GM18861 (cell line): ENCODE data around the gene NR1D1.

Source experiments
- ATAC-seq: cut with Tn5 transposase; IDR thresholded peaks from one replicate; pipeline ENCODE4 v1.9.1; 2021; ENCODE audit not compliant: unreplicated experiment

Gene NR1D1

DNA sequence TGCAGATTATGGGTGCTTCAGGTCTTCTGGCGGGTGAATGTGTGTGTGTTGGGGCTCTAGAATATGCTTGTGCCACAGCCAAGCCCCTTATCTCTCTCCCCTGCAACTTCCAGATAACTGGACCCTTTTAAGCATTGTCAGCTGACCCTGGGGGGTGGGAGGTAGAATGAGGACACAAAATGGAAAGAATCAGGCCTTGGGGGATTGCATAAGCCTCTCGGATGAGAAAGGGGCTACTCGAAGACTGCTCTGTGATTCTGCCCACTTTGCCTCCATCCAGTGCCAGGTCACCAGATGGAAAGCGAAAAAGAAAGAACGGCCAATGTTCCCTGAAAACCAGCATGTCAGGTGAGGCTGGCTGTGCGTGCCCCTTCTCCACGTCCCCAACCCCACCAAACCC lies 23.8 kb downstream of the NR1D1 start:
- ATAC-seq: no peak

DNA sequence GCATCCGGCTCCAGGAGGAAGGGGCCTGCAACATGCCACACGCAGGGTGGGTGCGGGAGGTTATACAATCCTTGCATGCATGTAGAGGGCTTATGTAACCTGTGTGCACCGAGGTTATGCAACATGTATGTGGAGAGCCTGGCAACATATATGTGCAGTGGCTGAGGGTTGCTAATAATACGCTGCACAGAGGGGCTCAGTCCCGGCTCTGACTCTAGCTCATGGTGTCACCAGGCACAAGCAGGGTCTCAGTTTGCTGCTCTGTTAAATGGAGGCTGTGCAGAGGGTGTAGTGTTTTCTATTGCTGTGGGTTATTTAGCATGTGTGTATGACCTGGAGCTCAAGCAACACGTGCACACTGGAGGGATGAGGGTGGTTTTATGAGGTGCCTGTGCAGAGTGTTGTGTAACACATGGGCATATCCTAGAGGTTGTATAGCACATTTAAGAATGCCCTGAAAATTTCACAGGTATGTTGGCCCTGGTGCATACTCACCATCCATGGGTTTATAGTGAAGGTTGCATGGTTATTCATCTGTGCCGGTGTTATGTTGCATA lies 24.4 kb downstream of the NR1D1 start:
- no peak for ATAC-seq

DNA sequence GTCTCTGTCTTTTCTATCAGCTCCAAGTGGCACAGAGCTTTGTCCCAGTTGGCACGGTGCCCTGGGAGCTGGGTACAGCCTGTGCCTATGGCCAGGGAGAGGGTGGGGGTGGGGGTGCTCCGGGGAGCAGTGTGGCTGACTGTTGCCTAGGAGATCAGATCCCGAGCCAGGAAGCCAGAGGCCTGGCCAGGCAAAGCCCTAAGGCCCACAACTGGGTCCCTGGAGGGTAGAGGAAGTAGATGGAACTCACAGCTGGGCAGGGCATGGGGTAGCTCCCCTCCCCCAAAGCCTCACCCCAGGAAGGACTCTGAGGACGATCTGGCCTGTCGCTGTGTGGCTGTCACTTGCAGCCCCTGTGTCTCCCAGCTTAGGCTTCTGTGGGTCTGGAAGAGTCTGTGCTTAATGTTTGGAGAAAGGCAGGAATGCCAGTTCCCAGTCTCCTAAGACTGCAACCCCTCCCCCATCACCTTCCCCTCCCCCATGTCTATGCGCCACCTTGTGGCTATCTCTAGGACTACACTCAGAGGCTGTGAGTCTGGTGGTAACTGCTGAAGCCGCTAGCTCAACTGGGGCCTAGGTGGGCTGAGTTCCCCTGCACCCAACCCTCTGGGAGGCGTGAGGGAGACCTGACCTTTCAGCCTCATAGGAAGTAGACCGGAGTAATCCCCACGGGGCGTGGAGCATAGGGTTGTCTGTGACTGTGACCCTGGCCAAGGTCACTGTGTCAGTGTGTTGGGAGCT lies 25.0 kb downstream of the NR1D1 start:
- no peak for ATAC-seq

DNA sequence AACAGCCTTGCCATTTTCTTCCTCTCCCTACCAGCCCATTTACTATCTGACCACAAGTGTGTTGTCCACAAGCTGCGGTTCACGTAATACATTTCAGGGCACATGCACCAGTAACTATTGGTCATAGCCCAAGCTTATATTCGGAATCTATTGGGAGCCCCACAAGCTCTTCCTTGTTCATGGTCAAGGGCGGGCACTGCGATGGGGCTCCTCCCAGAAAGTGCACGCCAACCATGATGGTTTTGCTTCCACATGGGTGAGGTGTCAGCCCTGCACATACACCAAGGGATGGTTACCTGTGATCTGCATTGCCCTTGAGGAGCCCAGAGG lies 25.6 kb downstream of the NR1D1 start:
- no peak for ATAC-seq

DNA sequence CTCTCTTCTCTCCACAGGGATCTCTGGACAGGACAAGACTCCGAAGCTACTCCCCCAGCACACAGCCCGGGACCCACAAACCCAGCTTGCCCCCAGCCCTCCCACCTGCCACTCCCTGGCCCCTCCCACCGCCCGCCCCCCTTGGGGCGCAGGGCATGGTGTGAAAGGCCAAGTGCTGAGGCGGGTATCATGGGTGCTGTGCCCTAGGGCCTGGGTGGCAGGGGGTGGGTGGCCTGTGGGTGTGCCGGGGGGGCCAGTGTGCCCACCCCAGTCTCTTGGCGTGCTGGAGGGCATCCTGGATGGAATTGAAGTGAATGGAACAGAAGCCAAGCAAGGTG lies 26.2 kb downstream of the NR1D1 start:
- no peak for ATAC-seq

DNA sequence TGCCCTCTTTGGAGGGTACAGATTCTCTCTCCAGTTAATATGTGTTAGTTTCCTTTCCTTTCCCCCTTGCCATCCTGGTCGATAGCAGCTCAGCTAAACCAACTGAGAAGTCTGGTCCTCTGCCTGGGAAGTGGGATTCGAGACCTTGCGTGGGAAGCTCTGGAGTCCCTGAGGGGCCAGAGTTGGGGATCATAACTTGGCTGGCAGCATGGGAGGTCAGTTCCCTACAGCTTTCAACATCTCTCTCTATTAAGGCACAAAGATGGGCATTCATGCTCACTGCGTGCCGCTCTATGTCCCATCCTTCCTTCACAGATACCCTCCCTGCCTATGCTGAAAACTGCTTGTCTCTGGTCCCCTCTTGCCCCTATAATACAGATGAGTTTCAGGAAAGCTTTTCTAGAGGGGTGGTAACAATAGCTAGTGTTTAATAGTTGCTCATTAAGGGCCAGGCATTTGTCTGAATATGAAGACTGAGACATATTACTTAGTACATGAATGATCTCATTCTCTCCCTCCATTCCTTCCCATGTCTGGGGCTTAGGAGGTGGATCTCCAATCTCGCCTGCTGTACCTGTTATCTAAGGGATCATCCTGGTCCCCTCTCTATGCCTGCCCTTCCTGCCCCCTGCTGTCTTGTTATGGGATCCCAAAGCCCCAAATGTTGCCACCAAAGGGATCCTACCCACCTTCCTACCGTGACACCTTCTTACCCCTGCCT lies 26.8 kb downstream of the NR1D1 start:
- no peak for ATAC-seq

DNA sequence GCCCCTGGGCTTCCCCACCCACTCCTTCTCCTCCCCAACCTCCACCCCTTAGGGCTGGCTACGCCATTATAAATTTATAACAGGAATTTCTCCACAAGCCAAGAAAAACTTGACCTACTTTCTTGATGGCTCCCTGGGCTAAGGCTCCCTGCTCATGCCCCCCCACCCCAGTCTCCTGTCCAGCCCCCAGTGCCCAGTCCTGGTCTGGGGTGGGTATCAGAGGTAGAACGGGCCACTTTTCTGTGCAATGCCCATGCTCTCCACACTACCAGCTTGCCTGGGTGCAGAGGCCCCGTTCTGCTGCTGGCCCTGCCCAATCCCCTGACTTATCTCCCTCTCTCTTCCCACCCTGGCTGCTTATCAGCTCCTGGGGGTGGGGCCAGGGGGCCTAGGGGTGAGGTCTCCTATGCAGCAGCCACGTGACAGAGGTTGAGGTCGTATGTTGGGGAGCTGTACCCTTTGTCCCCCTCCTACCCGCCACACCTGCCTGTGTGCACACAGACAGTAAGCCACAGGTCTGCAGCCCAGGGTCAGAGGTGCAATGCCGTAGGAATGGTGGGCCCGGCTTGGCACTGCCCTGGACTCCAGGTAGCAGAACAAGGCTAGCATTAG lies 27.5 kb downstream of the NR1D1 start:
- ATAC-seq: no peak

DNA sequence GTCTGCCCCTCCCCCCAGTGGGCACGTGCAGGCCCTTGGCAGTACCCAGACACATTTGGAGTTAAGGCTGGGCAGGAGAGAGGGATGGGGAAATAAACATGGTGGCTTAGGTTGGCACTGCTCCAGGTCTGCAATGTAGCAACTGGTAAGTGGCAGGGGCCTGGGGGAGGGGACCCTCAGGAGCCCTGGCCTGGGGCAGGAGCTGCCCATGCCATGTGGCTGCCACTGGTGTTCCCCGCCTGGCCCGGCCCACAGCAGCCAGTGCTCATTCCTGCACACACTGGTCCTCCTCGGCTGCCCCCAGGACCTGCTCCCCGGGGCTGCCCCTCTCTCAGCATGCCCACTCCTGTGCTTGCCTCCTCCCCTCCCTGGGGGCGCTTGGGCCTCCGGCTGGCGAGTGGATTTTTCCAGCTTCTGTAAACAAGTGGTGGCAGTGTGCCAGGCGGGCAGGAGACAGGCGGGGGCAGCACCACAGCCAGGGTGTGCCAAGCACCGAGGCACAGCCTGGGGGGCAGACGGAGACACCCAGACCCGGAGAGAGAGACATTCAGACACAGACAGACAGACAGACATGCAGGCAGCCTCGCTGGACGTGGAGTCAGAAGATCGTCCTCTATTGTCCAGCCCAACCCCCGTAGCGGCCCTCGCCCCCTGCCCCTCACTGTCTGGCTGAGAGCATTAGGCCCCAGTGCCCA lies 28.2 kb downstream of the NR1D1 start:
- ATAC-seq: no peak

DNA sequence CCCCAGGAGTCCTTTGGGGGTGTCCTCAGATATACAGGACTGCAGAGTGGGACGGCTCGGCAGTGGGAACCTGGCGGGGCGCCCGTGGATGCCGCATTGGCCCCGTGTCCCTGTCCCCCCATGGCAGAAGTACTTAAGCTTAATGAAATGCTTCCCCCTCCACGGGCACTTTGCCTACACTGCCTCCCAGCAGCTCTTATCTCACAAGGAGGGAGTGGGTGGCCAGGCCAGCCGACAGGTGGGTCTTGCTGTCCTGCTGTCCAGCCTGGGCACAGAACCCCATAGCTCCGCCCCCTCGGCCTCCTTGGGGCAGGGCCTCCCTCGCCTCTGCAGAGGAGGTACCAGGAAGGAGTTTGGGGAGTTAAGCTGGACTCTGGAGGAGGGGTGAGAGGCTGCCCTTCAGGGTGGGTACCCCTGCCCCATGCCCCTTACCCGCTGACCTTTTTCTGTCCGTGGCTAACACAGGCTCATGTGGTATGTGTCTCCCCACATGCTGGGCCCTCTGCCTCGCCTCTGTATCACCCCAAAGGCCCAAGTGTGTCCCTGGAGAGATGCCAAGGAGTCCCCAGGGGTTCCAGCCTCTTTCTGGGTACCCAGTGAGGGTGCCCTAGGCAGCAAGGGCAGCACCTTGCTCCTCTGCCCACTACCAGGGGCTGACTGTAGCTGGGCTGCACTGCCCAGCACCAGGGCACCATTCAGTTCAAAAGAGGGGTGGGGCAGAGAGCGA lies 28.9 kb downstream of the NR1D1 start:
- ATAC-seq: no peak

DNA sequence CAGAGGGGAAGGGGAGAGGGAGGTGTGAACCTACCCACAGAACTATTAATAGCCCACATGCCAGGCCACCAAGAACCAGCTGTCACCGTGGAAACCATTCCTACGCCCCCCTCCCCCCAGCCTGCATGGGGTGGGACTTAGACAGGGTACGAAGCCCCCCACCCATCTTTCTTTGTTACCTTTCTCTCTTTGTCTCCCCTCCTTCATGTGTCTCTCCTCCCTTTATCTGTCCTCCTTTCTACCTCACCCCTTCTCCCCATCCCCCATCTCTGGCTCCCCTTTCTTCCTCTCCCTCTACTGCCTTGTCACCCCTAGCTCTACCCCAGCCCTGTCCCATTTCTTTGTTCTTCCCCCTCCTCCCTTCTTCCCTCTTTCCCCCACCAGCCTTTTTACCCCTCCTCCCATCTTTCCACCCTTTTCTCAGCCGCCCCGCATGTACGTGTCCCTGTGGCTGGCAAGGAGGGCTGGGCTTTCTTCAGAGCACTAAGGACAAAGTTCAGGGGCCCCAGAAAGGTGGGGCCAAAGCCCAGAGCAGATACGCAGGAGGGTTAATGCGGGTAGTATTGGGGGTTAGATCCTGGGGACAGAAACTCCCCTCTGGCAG lies 29.6 kb downstream of the NR1D1 start:
- ATAC-seq: no peak

DNA sequence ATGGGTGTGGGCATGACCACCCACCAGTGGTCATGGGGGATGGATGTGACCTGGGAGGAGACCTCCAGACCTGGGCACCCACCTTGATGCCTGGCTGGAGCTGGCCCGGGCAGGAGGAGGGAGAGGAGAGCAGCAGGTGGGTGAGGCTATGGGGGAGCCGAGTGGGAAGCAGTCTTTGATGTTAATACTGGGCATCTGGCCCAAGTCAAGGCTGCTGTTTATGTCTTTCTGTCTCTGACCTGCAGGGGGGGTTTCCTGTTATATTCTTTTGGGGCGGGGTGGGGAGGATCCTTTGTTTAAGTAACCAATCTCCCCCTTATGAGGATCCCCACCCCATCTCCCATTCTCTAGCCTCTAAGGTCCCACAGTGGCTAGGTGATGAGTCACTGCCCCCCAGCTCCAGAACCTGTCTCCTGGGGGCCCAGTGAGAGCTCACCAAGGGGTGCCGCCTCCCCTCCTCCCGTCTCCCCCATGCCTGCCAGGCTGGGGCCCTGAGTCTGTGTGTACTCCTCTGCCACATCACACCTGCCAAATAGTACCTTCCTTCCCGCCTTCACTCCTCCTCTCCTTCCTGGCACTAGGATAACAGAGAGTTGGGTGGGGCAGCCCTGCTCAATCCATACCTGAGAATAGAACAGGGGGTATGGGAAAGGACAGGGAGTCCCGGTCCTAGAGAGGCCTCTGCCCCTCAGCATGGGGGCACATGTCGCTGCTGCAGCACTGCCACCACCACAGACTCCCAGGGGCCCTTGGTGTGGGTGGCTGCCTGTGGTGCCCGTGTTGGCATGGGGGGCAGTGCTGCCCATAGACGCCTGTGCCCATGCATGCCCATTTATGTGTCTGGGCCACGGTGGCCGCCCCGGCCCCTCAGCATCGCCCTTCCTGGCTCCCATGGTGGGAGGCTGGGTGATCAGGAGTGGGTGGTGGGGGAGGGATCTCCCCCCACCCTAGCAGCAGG lies 30.4 kb downstream of the NR1D1 start:
- ATAC-seq: no peak

DNA sequence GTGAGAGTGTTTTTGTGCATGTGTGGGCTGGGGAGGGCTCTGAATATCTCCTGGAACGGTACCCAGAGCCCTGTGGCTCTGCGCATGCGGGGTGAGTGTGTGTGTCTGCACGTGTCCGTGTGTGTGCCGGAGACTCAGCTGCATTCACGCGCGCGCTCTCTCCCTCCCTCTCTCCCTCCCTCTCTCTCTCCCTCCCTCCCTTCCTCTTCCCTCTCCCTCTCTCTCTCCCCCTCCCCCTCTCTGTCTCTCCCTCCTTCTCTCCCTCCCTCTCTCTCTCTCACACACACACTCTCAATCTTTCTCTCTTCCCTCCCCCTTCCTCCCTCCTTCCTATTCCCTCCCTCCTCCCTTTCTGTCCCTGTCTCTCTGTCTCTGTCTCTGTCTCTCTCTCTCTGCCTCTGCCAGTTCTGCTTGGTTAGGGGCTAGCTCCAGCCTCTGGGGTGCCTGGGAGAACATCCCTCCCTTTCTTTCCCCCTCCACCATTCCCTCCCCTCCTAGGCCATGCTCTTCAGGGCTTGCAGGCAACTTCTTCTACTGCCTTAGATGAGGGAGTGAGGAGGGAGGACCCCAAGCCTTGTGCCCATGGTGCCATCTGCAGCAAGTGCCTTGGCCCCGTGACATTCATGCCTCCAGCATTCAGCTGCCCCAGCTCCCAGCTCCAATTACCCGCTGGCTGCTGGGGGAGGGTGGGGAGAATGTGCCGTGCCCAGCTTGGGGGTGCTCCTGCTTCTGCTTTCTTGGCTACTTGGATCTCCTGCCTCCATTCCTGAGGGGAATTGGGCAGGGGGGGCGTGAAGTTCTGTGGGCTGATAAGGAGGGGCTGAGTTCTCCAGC lies 31.3 kb downstream of the NR1D1 start:
- ATAC-seq: no peak

DNA sequence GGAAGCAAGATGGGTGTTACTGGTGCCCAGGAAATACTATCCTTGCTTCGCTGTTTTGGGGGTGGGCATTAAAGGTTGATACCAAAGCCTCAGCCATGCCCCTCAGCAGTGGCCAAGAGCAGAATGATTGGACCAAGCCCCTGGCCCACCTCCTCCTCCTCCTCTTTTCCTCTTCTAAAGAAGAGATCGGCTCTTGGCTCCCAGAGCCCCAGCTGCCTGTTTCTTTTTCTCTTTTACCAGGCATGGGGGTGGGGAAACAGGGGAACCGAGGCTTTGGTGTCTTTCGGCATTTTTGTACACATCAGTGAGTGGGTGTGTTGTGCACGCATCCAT lies 31.8 kb downstream of the NR1D1 start:
- no peak for ATAC-seq

DNA sequence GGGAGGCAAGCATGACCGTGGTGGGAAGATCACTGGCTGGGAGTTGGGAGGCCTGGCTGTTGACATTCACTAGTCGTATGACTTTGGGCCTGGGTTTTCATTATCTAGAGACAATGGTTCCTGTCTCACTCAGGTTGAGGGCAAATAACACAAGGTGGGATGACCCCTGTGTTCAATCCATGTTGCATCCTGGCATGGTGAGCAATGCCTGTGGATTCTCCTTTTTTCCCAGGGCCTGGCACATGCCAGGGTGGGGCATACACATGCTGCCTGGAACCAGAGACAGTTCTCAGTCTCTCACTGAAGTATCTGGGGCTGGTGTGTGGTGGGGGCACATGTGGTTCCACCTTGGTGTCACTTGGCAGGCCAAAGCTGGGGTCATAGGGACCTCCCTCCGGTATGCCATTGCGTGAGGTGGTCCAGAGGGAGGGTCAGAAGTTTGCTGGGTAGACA lies 32.2 kb downstream of the NR1D1 start:
- no peak for ATAC-seq

DNA sequence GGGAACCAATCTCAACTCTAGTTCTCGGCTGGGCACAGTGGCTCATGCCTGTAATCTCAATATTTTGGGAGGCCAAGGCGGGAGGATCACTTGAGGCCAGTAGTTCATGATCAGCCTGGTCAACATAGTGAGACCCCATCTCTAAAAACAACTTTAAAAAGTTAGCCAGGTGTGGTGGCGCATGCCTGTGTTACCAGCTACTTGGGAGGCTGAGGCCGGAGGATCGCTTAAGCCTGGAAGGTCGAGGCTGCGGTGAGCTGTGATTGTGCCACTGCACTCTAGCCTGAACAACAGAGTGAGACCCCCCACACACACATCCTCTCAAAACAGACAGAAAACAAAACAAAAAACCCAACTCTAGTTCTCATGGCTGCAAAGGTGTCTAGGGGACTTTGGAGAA lies 32.7 kb downstream of the NR1D1 start:
- no peak for ATAC-seq

DNA sequence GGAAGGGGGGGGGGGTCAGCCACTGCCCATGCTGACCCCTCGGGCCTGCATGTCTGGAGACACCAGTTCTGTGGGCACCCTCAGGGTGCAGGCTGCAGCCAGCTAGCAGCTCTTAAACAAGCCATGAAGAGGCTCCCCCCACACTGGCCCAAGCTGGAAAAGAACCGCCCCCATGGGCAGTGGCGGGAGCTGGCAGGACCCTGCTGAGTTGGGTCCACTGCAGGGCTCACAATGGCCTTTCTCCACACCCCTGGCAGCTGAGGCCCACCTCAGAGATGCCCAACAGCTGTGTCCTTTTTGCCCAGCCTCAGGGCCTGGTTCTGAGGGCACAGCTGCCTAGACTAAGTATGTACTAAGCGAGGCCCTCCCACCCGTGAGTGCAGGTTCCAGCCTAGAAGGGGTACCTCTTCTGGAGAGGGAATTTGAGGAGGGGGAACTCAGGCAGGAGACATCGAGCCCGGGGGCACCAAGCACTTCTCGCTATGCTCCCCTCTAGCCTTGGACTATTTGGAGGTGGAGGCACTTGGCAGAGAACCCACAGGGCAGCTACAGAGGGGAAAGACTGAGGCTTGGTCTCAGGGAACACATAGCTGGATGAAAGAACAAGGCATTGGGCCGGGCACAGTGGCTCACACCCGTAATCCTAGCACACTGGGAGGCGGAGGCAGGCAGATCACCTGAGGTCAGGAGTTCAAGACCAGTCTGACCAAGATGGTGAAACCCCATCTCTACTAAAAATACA lies 34.4 kb downstream of the NR1D1 start:
- ATAC-seq: no peak

DNA sequence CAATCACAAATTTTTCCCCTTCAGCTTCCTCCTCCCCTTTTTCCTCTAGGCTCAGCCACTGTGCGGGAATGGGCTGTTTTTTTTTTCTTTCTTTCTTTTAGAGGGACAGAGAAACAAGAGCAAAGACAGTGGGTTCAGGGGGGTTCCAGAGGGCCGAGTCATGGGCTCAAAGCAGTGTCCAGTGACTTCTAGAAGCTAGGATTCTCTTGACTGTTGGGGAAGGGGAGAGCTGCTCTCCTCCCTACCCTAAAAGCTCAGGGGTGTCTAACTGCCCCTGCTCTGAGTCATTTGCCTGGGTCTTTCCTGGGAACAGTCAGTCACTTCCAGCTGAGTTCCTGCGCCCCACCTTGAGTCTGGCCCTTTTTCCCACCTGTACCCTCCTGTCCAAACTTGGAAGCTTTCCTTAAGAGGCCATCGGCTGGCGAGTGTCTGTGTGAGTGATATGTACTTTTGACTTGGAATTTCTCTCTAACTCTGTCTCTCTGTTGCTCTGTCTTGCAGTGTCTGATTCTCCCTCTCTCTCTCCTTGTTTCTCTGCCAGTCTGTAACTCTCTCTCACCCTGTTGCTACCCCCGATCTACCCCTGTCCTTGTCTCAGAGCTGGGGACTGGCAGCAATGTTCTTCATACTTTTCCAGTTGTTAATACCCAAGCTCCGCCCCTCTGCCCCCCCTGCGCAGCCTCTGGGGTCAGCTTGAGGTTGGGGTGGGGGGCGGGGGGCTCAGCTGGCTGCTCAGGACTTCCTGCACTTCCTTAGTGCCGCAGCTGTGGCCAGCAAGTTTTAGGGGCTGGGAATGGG lies 35.2 kb downstream of the NR1D1 start:
- ATAC-seq: no peak
